H7 (cell line): ENCODE measurements around the gene RCAN2. TPM values are rescaled to one million over a fixed set of nuclear protein-coding genes. Genes with fewer than 3 reads are reported as not detected.

ENCODE experiments used
- DNase-seq: peaks from one replicate; pipeline ENCODE4 v3.0.0; 2012
- H3K27me3 ChIP-seq: 2 replicates; pipeline ENCODE4 v1.6.0; 2011; ENCODE audit warnings: mild to moderate bottlenecking, low read length; ENCODE audit not compliant: control insufficient read depth, insufficient read depth
- H3K36me3 ChIP-seq: replicated peaks from 2 replicates; pipeline ENCODE4 v1.5.1; 2011; ENCODE audit warnings: low read length; ENCODE audit not compliant: control insufficient read depth, insufficient read depth
- H3K4me3 ChIP-seq: 2 replicates; pipeline ENCODE4 v1.5.1; 2011; ENCODE audit warnings: low read depth, mild to moderate bottlenecking, control low read depth, low read length, moderate library complexity; ENCODE audit not compliant: insufficient read depth
- total RNA-seq: library from RNA; depleted of rRNA; stranded (reverse); fragments of >200 nt; shearing (Covaris generic); gene quantifications from 2 replicates; pipeline ENCODE4 v1.2.3, GENCODE V29; 2014; rRNA removed

The RCAN2 gene
- total RNA-seq, 1 experiment from 2014 or later = 2.8 TPM

DNA sequence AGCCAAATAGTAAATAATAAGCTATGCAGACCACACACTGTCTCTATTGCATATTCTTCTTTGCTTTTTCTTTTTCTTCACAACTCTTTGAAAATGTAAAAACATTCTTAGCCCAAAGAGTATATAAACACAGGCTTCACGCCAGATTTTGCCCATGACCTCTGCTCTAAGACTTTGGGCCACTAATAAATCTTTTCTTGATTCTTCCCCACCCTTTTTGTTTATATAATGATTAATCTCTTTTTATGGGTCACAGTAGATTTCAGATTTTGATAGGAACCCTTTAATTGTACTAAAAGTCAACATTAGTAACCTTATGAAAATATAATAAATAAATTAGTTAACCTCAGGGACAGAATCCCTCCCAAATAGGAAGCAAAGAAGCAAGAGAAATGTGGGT, 304.7 kb downstream of the RCAN2 start:
- DNase-seq = no peak
- Histone ChIP-seq H3K36me3 (no peaks in the 10 kb centered on the region), H3K27me3 (no peaks in the 10 kb centered on the region), H3K4me3 (no peak overlapping the region)

DNA sequence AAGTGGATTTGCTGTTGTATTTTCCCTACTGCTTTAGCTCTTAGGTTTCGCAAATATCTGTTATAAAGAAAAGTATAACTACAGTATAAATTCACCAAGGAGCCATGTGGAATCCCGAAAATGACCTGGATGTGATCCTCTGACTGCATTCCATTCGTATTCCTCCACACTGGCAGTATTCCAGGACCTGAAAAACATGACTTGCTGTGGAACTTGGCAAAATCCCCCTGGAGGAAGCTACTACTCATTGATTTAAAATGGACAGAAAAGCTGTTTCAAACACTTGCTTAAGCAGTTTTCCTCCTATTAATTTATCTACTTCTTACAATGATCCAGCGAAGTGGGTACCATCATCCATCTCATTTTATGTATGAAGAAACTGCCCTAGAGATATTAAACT, 307.1 kb downstream of the RCAN2 start:
- no peak overlapping the region for H3K4me3 ChIP-seq
- no peak for DNase-seq
- H3K27me3 ChIP-seq = no peaks in the 10 kb centered on the region
- no peaks in the 10 kb centered on the region for H3K36me3 ChIP-seq

DNA sequence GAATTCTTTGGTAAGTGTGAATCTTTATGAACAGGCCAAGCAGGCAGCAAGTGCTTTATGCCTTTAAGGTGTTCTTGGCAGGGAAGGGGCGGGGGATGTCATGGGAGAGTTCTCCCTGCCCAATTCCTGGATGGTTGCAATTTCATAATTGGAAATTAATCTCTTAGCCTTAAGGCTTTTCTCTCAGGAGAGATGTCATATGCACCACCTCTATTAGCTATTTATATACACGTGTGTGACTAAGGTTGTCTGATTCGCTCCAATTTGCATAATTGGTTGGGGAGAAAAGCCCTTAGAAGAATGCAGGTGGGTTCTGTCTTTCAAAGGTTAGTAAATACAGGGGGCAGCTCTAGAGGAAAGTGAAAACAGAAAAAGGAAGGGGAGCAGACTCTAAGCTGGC, 315.3 kb downstream of the RCAN2 start:
- Histone ChIP-seq H3K36me3 (no peaks in the 10 kb centered on the region), H3K27me3 (no peaks in the 10 kb centered on the region), H3K4me3 (no peak overlapping the region)
- no peak for DNase-seq

DNA sequence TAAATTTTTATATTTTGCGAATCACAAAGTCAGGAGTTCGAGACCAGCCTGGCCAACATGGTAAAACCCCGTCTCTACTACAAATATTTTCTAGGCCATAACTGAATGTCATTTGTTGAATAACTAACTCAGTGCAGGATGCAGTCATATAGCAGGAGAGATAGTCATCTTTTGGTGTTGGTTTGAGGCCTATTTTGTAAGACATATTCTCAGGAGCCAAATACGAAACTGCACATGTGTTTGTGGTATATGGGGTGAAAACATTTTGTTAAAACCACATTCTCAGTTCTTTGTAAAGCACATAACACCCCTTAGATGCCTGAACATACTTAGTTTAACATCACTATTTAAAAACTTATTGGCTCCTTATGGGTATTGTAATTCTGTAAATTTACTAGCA, 315.8 kb downstream of the RCAN2 start:
- H3K27me3 ChIP-seq = no peaks in the 10 kb centered on the region
- no peak for DNase-seq

DNA sequence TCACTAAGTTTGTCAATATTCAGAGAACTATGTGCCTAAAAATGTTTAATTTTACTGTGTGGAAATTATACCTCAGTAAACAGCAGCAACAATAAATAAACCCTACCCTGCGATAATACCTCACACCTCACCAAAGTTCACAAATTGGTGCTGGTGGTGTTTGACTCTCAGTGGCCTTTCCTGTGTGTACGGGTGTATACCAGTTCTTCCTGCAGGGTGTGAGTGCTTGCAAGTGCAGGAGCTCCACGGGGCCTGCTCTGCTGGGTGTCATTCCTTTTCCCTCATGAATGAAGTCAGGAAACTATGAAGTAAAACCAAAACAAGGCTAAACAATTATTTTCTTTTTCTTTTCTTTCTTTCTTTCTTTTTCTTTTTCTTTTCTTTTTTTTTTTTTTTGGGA, 316.3 kb downstream of the RCAN2 start:
- Histone ChIP-seq H3K27me3 (no peaks in the 10 kb centered on the region; the same call in 1 of the 2 replicates), H3K36me3 (no peaks in the 10 kb centered on the region), H3K4me3 (no peak overlapping the region)
- no peak for DNase-seq

More for the DNA sequence above, 315.8 kb downstream of the RCAN2 start:
- Histone ChIP-seq H3K4me3 (no peak overlapping the region), H3K36me3 (no peaks in the 10 kb centered on the region)

DNA sequence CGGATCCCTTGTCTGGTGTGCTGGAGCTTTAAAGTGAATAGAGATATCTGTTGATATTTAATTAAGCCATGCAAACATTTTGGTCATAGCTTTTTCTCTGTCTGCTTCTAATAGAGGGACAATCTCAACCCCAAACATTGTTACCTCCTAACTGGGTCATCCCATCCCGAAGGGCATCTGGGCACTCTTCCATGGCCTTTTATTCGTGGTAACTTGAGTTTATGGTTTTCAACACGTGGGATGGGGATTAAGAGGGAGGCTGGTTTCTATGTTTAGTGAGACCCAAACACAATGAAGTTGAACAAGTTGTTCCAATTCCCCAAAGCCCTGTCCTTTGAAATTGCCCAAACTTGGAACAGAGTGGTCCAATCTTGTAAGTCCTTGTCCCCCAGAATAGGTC, 319.1 kb downstream of the RCAN2 start:
- H3K36me3 ChIP-seq = no peaks in the 10 kb centered on the region
- no peak for DNase-seq
- H3K4me3 ChIP-seq = no peak overlapping the region
- no peaks in the 10 kb centered on the region; the same call in 1 of the 2 replicates for H3K27me3 ChIP-seq

Other genes with a start within 250 kb of the RCAN2 start
- gene CYP39A1, start 161.4 kb upstream of the RCAN2 start, total RNA-seq = 0.38 TPM in 1 of 2 replicates, not detected in the other
- gene SLC25A27, start 161.5 kb upstream of the RCAN2 start, total RNA-seq = 0.28 and 0.52 TPM in 2 replicates
- not detected in 2 replicates for gene TDRD6, start 196.4 kb upstream of the RCAN2 start, total RNA-seq
- 0.17 and 0.26 TPM in 2 replicates for gene PLA2G7, start 243.9 kb upstream of the RCAN2 start, total RNA-seq